HG03378 (cell line): ENCODE results near the gene ENDOG.
"Not testable (repeated sequence)": the region's sequence is repeated elsewhere in the genome, so short reads cannot be mapped to it uniquely, and the experiment has no call there.

Experiments used
- ATAC-seq: cut with Tn5 transposase; IDR thresholded peaks from one replicate; pipeline ENCODE4 v1.9.1; 2021; ENCODE audit warnings: mild to moderate bottlenecking, moderate library complexity; ENCODE audit not compliant: unreplicated experiment

The ENDOG gene

GRCh38 chr9:128828267-128828666 is 10.0 kb downstream of the ENDOG start:
- ATAC-seq = no peak

- no peak for ATAC-seq
These were observed 10.6 kb downstream of the ENDOG start for GRCh38 chr9:128828719-128829452.

- ATAC-seq = peak; percentile 90
These were observed 11.4 kb downstream of the ENDOG start, which contains the start of gene SPOUT1 for GRCh38 chr9:128829477-128830251. Gene SPOUT1 (minus strand): TSS chr9:128829794. CDS start chr9:128829780, 14 bp downstream.

- ATAC-seq = no peak
These were observed 15.4 kb downstream of the ENDOG start for GRCh38 chr9:128833696-128834095.

GRCh38 chr9:128835246-128836210 is 17.2 kb downstream of the ENDOG start:
- no peak for ATAC-seq

GRCh38 chr9:128836509-128837145 is 18.3 kb downstream of the ENDOG start:
- ATAC-seq = no peak

- ATAC-seq = no peak
These were observed 20.0 kb downstream of the ENDOG start for GRCh38 chr9:128838338-128838737.

GRCh38 chr9:128840524-128840923 is 22.2 kb downstream of the ENDOG start:
- no peak for ATAC-seq

- ATAC-seq = no peak
These were observed 23.6 kb downstream of the ENDOG start for GRCh38 chr9:128841694-128842492.

GRCh38 chr9:128843171-128843570 is 24.9 kb downstream of the ENDOG start:
- ATAC-seq = not testable (repeated sequence)

GRCh38 chr9:128845186-128845931 is 27.1 kb downstream of the ENDOG start:
- ATAC-seq = no peak

- no peak for ATAC-seq
These were observed 28.4 kb downstream of the ENDOG start for GRCh38 chr9:128846680-128847030.

- no peak for ATAC-seq
These were observed 29.5 kb downstream of the ENDOG start for GRCh38 chr9:128847803-128848202.

GRCh38 chr9:128851024-128851423 is 32.7 kb downstream of the ENDOG start:
- ATAC-seq = not testable (repeated sequence)

GRCh38 chr9:128851779-128852600 is 33.7 kb downstream of the ENDOG start:
- ATAC-seq = not testable (repeated sequence)

- not testable (repeated sequence) for ATAC-seq
These were observed 34.3 kb downstream of the ENDOG start for GRCh38 chr9:128852646-128853045.

- ATAC-seq = not testable (repeated sequence)
These were observed 36.2 kb downstream of the ENDOG start for GRCh38 chr9:128854454-128854853.

GRCh38 chr9:128858476-128858875 is 40.2 kb downstream of the ENDOG start:
- not testable (repeated sequence) for ATAC-seq
